Measurements from ENCODE around the gene HS2ST1.

GRCh38 chr1:86866665-86867064, 47.8 kb upstream of the HS2ST1 start:
- no peak for TF ChIP-seq PBX3 (CRISPR knock-in tag; IDR thresholded peaks at IDR 0.05)
- no peak for TF ChIP-seq ZNF16 (tag by site-specific recombination; IDR thresholded peaks at IDR 0.05; ENCODE audit: low read depth)
- TF ChIP-seq ZNF776 (tag by site-specific recombination; IDR thresholded peaks at IDR 0.05; ENCODE audit: borderline replicate concordance), result no peak
- TF ChIP-seq ZNF292 (tag by site-specific recombination; IDR thresholded peaks at IDR 0.05; ENCODE audit: borderline replicate concordance, low read depth), result no peak
- TF ChIP-seq CTCF (tag by site-specific recombination; IDR thresholded peaks at IDR 0.05), result no peak
- no peak for TF ChIP-seq SCRT1 (tag by site-specific recombination; IDR thresholded peaks at IDR 0.05; ENCODE audit: borderline replicate concordance)
- no peak for TF ChIP-seq HIC1 (tag by site-specific recombination; IDR thresholded peaks at IDR 0.05)
- TF ChIP-seq MYNN (tag by site-specific recombination; IDR thresholded peaks at IDR 0.05; ENCODE audit: borderline replicate concordance), result no peak
- no peak for TF ChIP-seq TCF7L2 (IDR thresholded peaks at IDR 0.05; ENCODE audit: borderline replicate concordance, low read depth, low read length)
- no peak for TF ChIP-seq TSHZ1 (tag by site-specific recombination; IDR thresholded peaks at IDR 0.05; ENCODE audit: borderline replicate concordance)
- TF ChIP-seq ATF2 (tag by site-specific recombination; IDR thresholded peaks at IDR 0.05; ENCODE audit: low read depth), result peak; percentile 85; the same call in 1 of the 2 replicates
- peak; percentile 29; the same call in 1 of the 2 replicates for TF ChIP-seq ZBTB44 (tag by site-specific recombination; IDR thresholded peaks at IDR 0.05)
- TF ChIP-seq ZNF561 (tag by site-specific recombination; IDR thresholded peaks at IDR 0.05; ENCODE audit: borderline replicate concordance), result no peak
- no peak for TF ChIP-seq ZBTB7A (tag by site-specific recombination; IDR thresholded peaks at IDR 0.05; ENCODE audit: low read depth)
